GM18517 (cell line): ENCODE results near the gene PWP2.
"Not testable (repeated sequence)": the region's sequence is repeated elsewhere in the genome, so short reads cannot be mapped to it uniquely, and the experiment has no call there.

ENCODE experiments used
- ATAC-seq: cut with Tn5 transposase; IDR thresholded peaks from one replicate; pipeline ENCODE4 v1.9.1; 2021; ENCODE audit warnings: mild to moderate bottlenecking, moderate library complexity; ENCODE audit not compliant: unreplicated experiment

The PWP2 gene

GRCh38 chr21:44082648-44083440 lies 24.4 kb upstream of the PWP2 start:
- ATAC-seq, result no peak

DNA sequence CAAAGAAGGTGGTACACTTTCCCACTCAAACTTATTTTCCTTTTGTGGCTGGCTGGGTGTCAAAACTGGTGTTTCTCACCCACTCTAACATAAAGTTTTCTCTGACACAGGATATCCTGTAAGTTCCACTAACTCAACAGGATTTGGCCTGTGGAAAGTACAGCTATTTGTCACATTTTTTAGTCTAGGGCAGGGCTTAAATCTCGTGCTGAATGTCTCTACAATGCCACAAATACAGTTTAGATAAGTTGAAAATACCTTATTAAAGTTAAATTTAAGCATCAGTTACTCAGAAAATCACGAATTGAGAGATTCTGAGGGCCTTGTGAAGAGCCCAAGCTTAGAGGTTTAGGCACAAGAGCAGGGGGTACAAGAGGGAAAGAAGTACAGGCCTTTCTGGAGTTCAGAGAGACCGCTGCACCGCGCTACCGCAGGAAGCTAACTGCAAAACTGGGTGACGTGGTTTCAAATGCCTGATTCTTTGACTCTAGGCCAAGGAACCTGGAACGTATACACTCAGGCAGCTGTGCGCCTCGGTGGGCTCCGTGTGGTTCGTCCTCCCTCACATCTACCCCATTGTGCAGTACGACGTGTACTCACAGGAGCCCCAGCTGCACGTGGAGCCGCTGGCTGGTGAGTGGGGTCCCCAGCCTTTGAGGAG lies 23.4 kb upstream of the PWP2 start:
- no peak for ATAC-seq

DNA sequence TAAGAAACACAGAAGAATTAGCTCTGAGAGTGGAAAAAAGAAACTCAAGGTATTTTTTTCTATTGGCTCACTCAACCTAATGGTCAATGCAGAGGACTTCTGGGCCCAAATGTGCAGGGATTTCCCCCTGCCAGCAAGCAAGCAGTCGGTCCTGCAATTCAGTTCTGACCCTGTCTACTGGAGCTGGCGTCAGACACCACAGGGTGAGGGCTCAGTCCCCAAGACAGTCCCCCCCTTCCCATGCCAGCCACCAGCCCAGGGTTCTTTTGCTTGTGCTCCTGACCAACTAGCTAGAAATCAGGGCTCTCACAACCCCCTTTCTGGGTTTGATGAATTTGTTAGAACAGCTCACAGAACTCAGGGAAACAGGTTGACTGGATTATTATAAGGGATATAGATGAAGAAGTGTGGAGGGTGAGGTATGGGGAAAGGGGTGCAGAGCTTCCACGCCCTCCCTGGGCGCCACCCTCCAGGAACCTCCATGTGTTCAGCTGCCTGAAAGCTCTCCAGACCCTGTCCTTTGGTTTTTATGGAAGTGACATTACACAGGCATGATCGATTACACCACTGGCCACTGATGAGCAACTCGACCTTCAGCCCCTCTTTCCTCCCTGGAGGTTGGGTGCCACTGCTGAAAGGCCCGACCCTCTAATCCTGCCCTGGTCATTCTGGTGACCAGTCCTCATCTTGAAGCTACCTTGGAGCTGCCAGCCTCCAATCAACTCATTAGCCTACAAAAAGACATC lies 22.5 kb upstream of the PWP2 start:
- ATAC-seq, result no peak

DNA sequence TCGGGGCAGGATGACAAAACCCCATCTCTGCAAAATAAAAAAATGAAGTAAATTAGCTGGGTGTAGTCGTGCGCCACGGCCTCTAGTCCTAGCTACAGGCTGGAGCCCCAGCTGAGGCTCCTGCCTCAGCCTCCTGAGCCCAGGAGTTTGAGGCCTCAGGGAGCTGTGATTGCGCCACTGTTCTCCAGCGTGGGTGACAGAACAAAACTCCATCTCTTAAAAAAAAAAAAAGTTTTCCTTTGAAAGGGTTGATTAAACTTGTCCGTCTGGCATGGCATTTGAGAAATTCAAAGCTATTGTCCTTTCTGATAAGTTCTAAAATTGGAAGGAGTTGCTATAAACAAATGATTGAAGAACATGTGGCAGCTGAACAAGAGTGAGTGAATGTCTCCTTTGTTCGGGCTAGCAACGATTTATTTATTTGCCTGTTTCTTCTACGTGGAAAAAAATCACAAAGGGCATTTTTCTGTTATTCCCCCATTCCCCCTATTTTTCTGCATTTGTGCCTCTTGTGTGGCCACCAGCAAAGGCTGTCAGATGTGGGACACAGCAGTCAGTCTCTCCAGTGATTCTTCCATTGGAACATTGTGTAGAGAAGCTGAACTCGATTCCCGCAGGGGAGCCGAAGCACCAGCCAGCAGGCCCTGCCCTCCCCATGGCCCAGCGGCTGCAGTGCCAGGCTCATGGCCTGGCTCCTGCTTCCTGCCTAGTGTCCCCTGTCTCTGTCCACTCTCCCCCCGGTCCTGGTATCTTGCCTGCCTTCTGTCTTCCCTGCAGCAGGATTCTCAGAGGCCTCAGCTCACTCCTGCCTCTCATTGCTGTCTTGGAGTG lies 21.5 kb upstream of the PWP2 start:
- no peak for ATAC-seq

DNA sequence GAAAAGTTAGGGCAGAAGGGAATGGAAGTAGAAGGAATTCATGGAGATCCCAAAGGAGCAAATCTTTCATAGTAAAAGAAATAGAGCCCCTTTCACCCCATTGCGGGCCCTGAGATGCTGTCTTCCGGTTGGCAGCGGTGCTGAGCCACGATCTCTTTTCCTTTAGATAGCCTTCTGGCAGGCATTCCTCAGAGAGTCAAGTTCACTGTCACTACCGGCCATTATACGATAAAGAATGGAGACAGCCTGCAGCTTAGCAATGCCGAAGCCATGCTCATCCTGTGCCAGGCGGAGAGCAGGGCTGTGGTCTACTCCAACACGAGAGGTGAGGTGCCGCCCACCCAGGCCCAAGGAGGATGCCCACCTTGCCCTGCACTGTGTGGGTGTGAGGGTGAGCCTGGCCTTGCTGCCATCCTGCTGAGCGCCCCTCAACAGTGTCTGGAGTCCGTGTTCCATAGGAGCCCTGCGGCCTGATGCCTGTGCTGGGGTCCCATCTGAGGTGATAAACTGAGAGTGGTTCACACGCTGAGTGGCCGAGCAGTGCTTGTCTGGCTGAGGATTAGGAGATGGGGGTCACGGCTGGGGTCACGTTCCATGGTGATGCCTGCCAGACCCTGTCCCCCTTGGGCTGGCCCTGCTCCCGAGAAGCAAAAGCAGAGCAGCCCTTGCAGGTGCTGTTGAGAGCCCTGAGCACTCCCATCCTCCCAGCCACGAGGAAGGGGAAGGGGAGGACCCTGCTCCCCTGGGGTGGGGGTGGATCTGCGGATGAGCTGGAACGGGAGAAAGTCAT lies 20.4 kb upstream of the PWP2 start:
- ATAC-seq, result no peak

- ATAC-seq, result no peak
Measured at GRCh38 chr21:44087426-44088400, 19.5 kb upstream of the PWP2 start.

DNA sequence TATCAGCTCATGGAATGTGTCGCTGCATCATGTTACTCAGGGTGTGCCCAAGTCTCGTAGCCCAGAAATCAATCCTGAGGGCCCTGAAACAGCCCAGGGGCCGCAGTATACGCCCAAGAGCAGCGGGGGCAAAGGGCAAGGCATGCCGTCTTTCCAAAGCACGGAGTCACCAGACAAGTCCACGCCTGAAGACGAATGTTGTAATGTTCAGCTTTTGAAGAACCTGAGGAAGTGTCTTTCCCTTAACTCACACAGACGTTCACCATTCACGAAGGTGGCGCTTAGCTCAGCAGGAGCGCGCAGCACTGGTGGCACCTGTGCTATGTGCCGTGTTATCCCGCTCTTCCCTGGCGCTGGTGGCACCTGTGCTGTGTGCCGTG lies 18.8 kb upstream of the PWP2 start:
- no peak for ATAC-seq

GRCh38 chr21:44089001-44089911 lies 17.9 kb upstream of the PWP2 start:
- ATAC-seq, result no peak

- no peak for ATAC-seq
Measured at GRCh38 chr21:44090325-44090724, 16.9 kb upstream of the PWP2 start.

- ATAC-seq, result no peak
Measured at GRCh38 chr21:44092211-44092610, 15.0 kb upstream of the PWP2 start.

- no peak for ATAC-seq
Measured at GRCh38 chr21:44093761-44094160, 13.4 kb upstream of the PWP2 start.

- no peak for ATAC-seq
Measured at GRCh38 chr21:44094832-44095231, 12.4 kb upstream of the PWP2 start.

DNA sequence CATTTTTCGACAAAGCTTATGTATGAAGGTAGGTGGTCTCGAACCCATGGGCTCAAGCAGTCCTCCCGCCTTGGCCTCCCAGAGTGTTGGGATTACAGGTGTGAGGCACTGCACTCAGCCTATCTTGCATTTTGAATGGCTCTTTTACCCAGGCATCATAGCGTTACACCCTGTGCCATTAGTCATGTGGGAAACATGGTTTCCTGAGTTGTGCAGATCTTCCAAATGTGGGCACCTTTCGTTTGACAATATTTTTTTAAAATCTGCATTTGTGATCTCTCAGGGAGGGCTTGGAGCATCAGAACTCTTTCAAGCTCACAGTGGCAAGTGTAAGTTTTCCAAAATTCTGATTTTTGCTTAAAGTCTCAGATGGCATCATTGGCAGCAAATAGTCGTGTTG lies 8.7 kb upstream of the PWP2 start:
- not testable (repeated sequence) for ATAC-seq

DNA sequence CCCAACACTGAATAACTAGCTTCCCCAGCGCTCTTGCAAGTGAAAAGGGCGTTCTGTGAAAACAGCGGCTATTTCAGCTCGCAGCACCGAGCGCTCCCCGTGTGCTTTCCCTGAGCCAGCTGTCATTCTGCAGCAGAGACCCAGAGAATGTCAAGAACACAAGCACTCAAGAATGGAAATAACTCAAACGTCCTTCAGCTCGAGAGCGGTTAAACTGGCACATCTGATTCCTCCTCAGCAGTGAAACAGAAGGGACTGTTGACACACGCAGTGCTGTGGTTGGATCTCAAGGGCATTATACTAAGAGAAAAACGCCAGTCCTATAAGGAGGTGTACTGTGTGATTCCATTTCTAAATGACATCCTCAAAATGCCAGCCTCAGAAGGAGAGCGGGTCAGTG lies 8.2 kb upstream of the PWP2 start:
- not testable (repeated sequence) for ATAC-seq

DNA sequence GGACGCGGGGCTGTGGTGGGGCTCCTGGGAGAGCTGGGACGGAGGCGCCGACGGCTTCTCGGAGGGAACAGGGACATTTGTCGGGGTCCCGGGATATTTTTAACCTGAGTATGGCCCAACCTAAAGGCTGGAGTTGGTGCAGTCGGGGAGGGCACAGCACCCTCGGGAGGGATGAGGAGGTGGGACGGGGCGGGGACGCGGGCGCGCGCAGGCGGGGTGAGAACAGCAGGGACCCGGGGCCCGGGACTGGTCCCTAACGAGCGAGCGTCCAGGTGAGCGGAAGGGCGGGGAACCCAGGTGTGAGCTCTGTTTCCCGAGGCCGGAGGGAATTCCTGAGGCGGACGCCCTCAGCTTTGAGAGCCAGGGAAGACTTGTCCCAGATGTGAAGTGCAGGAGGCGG lies 390 bp downstream of the PWP2 start:
- not testable (repeated sequence) for ATAC-seq

GRCh38 chr21:44113702-44114371 lies 6.6 kb downstream of the PWP2 start:
- not testable (repeated sequence) for ATAC-seq

GRCh38 chr21:44122131-44122530 lies 14.9 kb downstream of the PWP2 start:
- not testable (repeated sequence) for ATAC-seq
